CD4-positive, alpha-beta T cell (primary cell): ENCODE measurements around the gene PAQR4. TPM values are rescaled to one million over a fixed set of nuclear protein-coding genes. Genes with fewer than 3 reads are reported as not detected.

Source experiments
- ATAC-seq: fragments of 200-7000 bp; cut with Tn5 transposase; one replicate; pipeline ENCODE4 v1.10.0; 2022; ENCODE audit warnings: mild to moderate bottlenecking; ENCODE audit not compliant: poor library complexity
- CTCF ChIA-PET: fragments of 350-600 bp; sonication (Branson Sonifier 250); formaldehyde crosslinking; loops from one replicate; lab custom pipeline; 2021; ENCODE audit warnings: antibody characterized with exemption, inconsistent platforms; lab: Charles Lee
- POLR2A ChIA-PET: fragments of 350-600 bp; sonication (Branson Sonifier 250); formaldehyde crosslinking; loops from one replicate; lab custom pipeline; 2021; ENCODE audit warnings: antibody characterized with exemption, inconsistent platforms; lab: Charles Lee
- DNase-seq, 14 experiments: peaks; one replicate each; pipeline ENCODE4 v3.0.0-alpha.2; 2013 to 2020; ENCODE audit warnings: mixed read lengths in 2 of 14
- H3K27ac ChIP-seq, 2 donors: one replicate each; pipeline versions ENCODE4 v1.5.1 to v1.7.0; 2013; ENCODE audit warnings: low read length in 2 of 2, low read depth in 1 of 2, mild to moderate bottlenecking in 1 of 2
- H3K27me3 ChIP-seq, 2 experiments: 1 replicate in 1 of 2; 2 replicates in 1 of 2; pipeline versions ENCODE4 v1.6.1 to v1.7.0; 2013; ENCODE audit warnings: low read length in 2 of 2, control low read depth in 1 of 2, mild to moderate bottlenecking in 1 of 2, moderate library complexity in 1 of 2; ENCODE audit not compliant: insufficient read depth in 2 of 2, control insufficient read depth in 1 of 2
- H3K36me3 ChIP-seq: one replicate; pipeline ENCODE4 v1.6.1; 2013; ENCODE audit warnings: low read length, control low read depth; ENCODE audit not compliant: insufficient read depth
- H3K4me1 ChIP-seq: one replicate; pipeline ENCODE4 v1.6.1; 2013; ENCODE audit warnings: low read length, control low read depth; ENCODE audit not compliant: insufficient read depth
- H3K4me3 ChIP-seq: one replicate; pipeline ENCODE4 v1.5.1; 2013; ENCODE audit warnings: mild to moderate bottlenecking, low read length, moderate library complexity
- H3K9me3 ChIP-seq, 2 experiments: 1 replicate in 1 of 2; 2 replicates in 1 of 2; pipeline versions ENCODE4 v1.6.1 to v1.7.0; 2013; ENCODE audit warnings: low read length in 2 of 2, mild to moderate bottlenecking in 2 of 2, control low read depth in 1 of 2, moderate library complexity in 1 of 2; ENCODE audit not compliant: control insufficient read depth in 1 of 2, insufficient read depth in 1 of 2
- H3K27ac Mint-ChIP-seq: one replicate; pipeline ENCODE4 v1.8.0; 2020; ENCODE audit warnings: mixed read lengths
- H3K27me3 Mint-ChIP-seq: one replicate; pipeline ENCODE4 v1.8.0; 2021; ENCODE audit warnings: mixed read lengths
- H3K36me3 Mint-ChIP-seq: one replicate; pipeline ENCODE4 v1.8.0; 2021; ENCODE audit warnings: low read depth, mixed read lengths
- H3K4me1 Mint-ChIP-seq: one replicate; pipeline ENCODE4 v1.8.0; 2021; ENCODE audit warnings: low read depth, mixed read lengths
- H3K4me3 Mint-ChIP-seq: one replicate; pipeline ENCODE4 v1.8.0; 2020; ENCODE audit warnings: mild to moderate bottlenecking, mixed read lengths
- H3K9me3 Mint-ChIP-seq: one replicate; pipeline ENCODE4 v1.8.0; 2020; ENCODE audit warnings: mixed read lengths
- CTCF ChIP-seq: fragments of 200-600 bp; IDR thresholded peaks from one replicate; pipeline ENCODE4 v1.8.0; 2022; ENCODE audit warnings: antibody characterized with exemption, mild to moderate bottlenecking
- intact Hi-C, 2 experiments: fragments of 100-400 bp; cut with DNase I in 1 of 2; cut with micrococcal nuclease in 1 of 2; formaldehyde crosslinking; loops; one replicate each; pipeline versions ENCODE4 v1.15.1 to v1.9.0; 2023 to 2025; cut with DNase I, micrococcal nuclease
- total RNA-seq, 174 experiments: library from RNA in 2 of 174; stranded (reverse) in 2 of 174; gene quantifications; one replicate each; pipeline ENCODE4 v1.2.3 and lab custom pipeline; 2021 to 2026

The PAQR4 gene
- total RNA-seq, 2 experiments from 2014 or later = 0.39 to 0.44 TPM

- no peak overlapping the region for H3K27ac ChIP-seq
- CTCF ChIA-PET = no interaction called here
- Mint-ChIP-seq H3K27me3 (peaks cover 10% of the 10 kb centered on the region), H3K36me3 (peaks cover under 1% of the 10 kb centered on the region), H3K4me1 (no peaks in the 10 kb centered on the region), H3K27ac (no peak overlapping the region), H3K4me3 (no peak overlapping the region), H3K9me3 (no peaks in the 10 kb centered on the region)
- DNase-seq (peak in 1 of 14 experiments; percentile 26), ATAC-seq (no peak)
- POLR2A ChIA-PET = no interaction called here
- H3K36me3 ChIP-seq = no peaks in the 10 kb centered on the region
- H3K27me3 ChIP-seq = peaks cover 15 to 20% of the 10 kb centered on the region in 2 experiments
- no peak overlapping the region for H3K4me3 ChIP-seq
- intact Hi-C loops = no loop called here
- peaks cover 0 to 7% of the 10 kb centered on the region in 2 experiments for H3K9me3 ChIP-seq
- H3K4me1 ChIP-seq = peaks cover 6% of the 10 kb centered on the region
- TF ChIP-seq CTCF = no peak
Measured at GRCh38 chr16:2954656-2955381, 14.3 kb upstream of the PAQR4 start.

GRCh38 chr16:2955438-2955778 is 13.7 kb upstream of the PAQR4 start:
- intact Hi-C loops = no loop called here
- peaks cover 6% of the 10 kb centered on the region for H3K4me1 ChIP-seq
- H3K36me3 Mint-ChIP-seq = no peaks in the 10 kb centered on the region
- H3K9me3 ChIP-seq = peaks cover 0 to 7% of the 10 kb centered on the region in 2 experiments
- no peak for TF ChIP-seq CTCF
- H3K36me3 ChIP-seq = no peaks in the 10 kb centered on the region
- peaks cover 10% of the 10 kb centered on the region for H3K27me3 Mint-ChIP-seq
- H3K4me1 Mint-ChIP-seq = no peaks in the 10 kb centered on the region
- no peak overlapping the region for H3K27ac ChIP-seq
- H3K4me3 ChIP-seq = no peak overlapping the region
- no peak overlapping the region for H3K27ac Mint-ChIP-seq
- no peak for ATAC-seq
- ChIA-PET POLR2A (no interaction called here), CTCF (no interaction called here)
- peak in 1 of 14 experiments; percentile 16 for DNase-seq
- H3K4me3 Mint-ChIP-seq = no peak overlapping the region
- no peaks in the 10 kb centered on the region for H3K9me3 Mint-ChIP-seq
- peaks cover 15 to 20% of the 10 kb centered on the region in 2 experiments for H3K27me3 ChIP-seq

- peaks cover 0 to 7% of the 10 kb centered on the region in 2 experiments for H3K9me3 ChIP-seq
- peaks cover 6% of the 10 kb centered on the region for H3K4me1 ChIP-seq
- Mint-ChIP-seq H3K27ac (no peak overlapping the region), H3K9me3 (no peaks in the 10 kb centered on the region), H3K4me1 (no peaks in the 10 kb centered on the region), H3K36me3 (no peaks in the 10 kb centered on the region), H3K27me3 (peaks cover 10% of the 10 kb centered on the region), H3K4me3 (no peak overlapping the region)
- ATAC-seq (no peak), DNase-seq (peak in 1 of 14 experiments; percentile 35)
- POLR2A ChIA-PET = no interaction called here
- intact Hi-C loops = no loop called here
- peaks cover 20% of the 10 kb centered on the region in 2 experiments for H3K27me3 ChIP-seq
- H3K4me3 ChIP-seq = no peak overlapping the region
- no peak overlapping the region for H3K27ac ChIP-seq
- TF ChIP-seq CTCF = no peak
- no peaks in the 10 kb centered on the region for H3K36me3 ChIP-seq
- CTCF ChIA-PET = no interaction called here
Measured at GRCh38 chr16:2955779-2956578, 13.2 kb upstream of the PAQR4 start.
